Activated CD8-positive, alpha-beta memory T cell treated with anti-CD3 and anti-CD28 coated beads, Interleukin-2, amount 50 U/mL, for 1 hour (primary cell): Measurements from ENCODE around the gene CA7.
"Not testable (repeated sequence)": the region's sequence is repeated elsewhere in the genome, so short reads cannot be mapped to it uniquely, and the experiment has no call there.

ENCODE experiments used
- DNase-seq: peaks from one replicate; pipeline ENCODE4 v3.0.0-alpha.2; 2020; ENCODE audit errors: extremely low read depth

CA7 gene

GRCh38 chr16:66896682-66897081, 52.5 kb downstream of the CA7 start:
- not testable (repeated sequence) for DNase-seq

- DNase-seq, result no peak
Observed at GRCh38 chr16:66898207-66898606, 54.0 kb downstream of the CA7 start.

GRCh38 chr16:66898933-66899309, 54.7 kb downstream of the CA7 start:
- DNase-seq, result no peak

GRCh38 chr16:66899310-66899944, 55.2 kb downstream of the CA7 start:
- no peak for DNase-seq

- no peak for DNase-seq
Observed at GRCh38 chr16:66899945-66900710, 55.9 kb downstream of the CA7 start.

GRCh38 chr16:66900721-66901441, 56.7 kb downstream of the CA7 start:
- DNase-seq, result no peak

GRCh38 chr16:66901626-66902025, 57.4 kb downstream of the CA7 start:
- no peak for DNase-seq

- no peak for DNase-seq
Observed at GRCh38 chr16:66902648-66903543, 58.7 kb downstream of the CA7 start.
